Common myeloid progenitor, CD34-positive (primary cell): ENCODE measurements around the gene FAM53B. TPM values are rescaled to one million over a fixed set of nuclear protein-coding genes. Genes with fewer than 3 reads are reported as not detected.
"Not testable (repeated sequence)": the region's sequence is repeated elsewhere in the genome, so short reads cannot be mapped to it uniquely, and the experiment has no call there.

Source experiments
- CTCF ChIA-PET: fragments of 350-600 bp; sonication (Branson Sonifier 250); formaldehyde crosslinking; loops from one replicate; lab custom pipeline; 2021; ENCODE audit warnings: antibody characterized with exemption; lab: Charles Lee
- POLR2A ChIA-PET: fragments of 350-600 bp; sonication (Branson Sonifier 250); formaldehyde crosslinking; loops from one replicate; lab custom pipeline; 2021; ENCODE audit warnings: antibody characterized with exemption; lab: Charles Lee
- DNase-seq, 3 donors: peaks; one replicate each; pipeline versions ENCODE4 v3.0.0 to v3.0.0-alpha.2; 2013
- H3K27ac ChIP-seq, 2 experiments: 1 replicate in 1 of 2; 2 replicates in 1 of 2; pipeline ENCODE4 v1.7.0; 2013; ENCODE audit warnings: inconsistent platforms in 2 of 2, low read length in 2 of 2, mild to moderate bottlenecking in 2 of 2, low read depth in 1 of 2, moderate library complexity in 1 of 2; ENCODE audit not compliant: severe bottlenecking in 2 of 2, insufficient read depth in 1 of 2, poor library complexity in 1 of 2
- H3K27me3 ChIP-seq, 5 experiments: replicated peaks in 2 of 5; 1 replicate in 3 of 5; 2 replicates in 2 of 5; pipeline versions ENCODE4 v1.6.1 to v1.7.0; 2013; ENCODE audit warnings: low read length in 4 of 5, mild to moderate bottlenecking in 2 of 5, moderate library complexity in 2 of 5, inconsistent platforms in 1 of 5; ENCODE audit not compliant: insufficient read depth in 5 of 5, control insufficient read depth in 4 of 5
- H3K36me3 ChIP-seq, 4 experiments: 1 replicate in 2 of 4; 2 replicates in 2 of 4; pipeline versions ENCODE4 v1.6.1 to v1.7.0; 2013; ENCODE audit warnings: low read length in 3 of 4, control low read depth in 1 of 4, mild to moderate bottlenecking in 1 of 4; ENCODE audit not compliant: control insufficient read depth in 4 of 4, insufficient read depth in 4 of 4
- H3K4me1 ChIP-seq, 4 experiments: 1 replicate in 3 of 4; 2 replicates in 1 of 4; pipeline versions ENCODE4 v1.6.1 to v1.7.1; 2013; ENCODE audit warnings: low read length in 3 of 4, mild to moderate bottlenecking in 3 of 4, control low read depth in 1 of 4, inconsistent platforms in 1 of 4, moderate library complexity in 1 of 4; ENCODE audit not compliant: control insufficient read depth in 4 of 4, insufficient read depth in 4 of 4; ENCODE audit errors: control extremely low read depth in 1 of 4
- H3K4me3 ChIP-seq, 7 experiments: 1 replicate in 4 of 7; 2 replicates in 3 of 7; pipeline versions ENCODE4 v1.5.1 to v1.7.0; 2013; ENCODE audit warnings: mild to moderate bottlenecking in 7 of 7, low read length in 6 of 7, moderate library complexity in 6 of 7, inconsistent platforms in 2 of 7, low read depth in 2 of 7, control low read depth in 1 of 7; ENCODE audit not compliant: insufficient read depth in 4 of 7, control insufficient read depth in 1 of 7; ENCODE audit errors: extremely low read depth in 1 of 7
- H3K9me3 ChIP-seq, 5 experiments: 1 replicate in 4 of 5; 2 replicates in 1 of 5; pipeline versions ENCODE4 v1.6.1 to v1.7.1; 2013; ENCODE audit warnings: low read length in 4 of 5, mild to moderate bottlenecking in 2 of 5, inconsistent platforms in 1 of 5, low read depth in 1 of 5, moderate library complexity in 1 of 5; ENCODE audit not compliant: control insufficient read depth in 4 of 5, insufficient read depth in 2 of 5; ENCODE audit errors: control extremely low read depth in 1 of 5
- WGBS: methylation state at CpG from one replicate; pipeline ENCODE4 v1.1.5; 2013; ENCODE audit not compliant: insufficient coverage; 5-methylcytosine and 5-hydroxymethylcytosine counted together
- polyA plus RNA-seq: library from polyadenylated mRNA; unstranded; fragments of 120-200 nt; gene quantifications from one replicate; pipeline ENCODE4 v1.2.1, GENCODE V29; 2013

Gene FAM53B, protein sequence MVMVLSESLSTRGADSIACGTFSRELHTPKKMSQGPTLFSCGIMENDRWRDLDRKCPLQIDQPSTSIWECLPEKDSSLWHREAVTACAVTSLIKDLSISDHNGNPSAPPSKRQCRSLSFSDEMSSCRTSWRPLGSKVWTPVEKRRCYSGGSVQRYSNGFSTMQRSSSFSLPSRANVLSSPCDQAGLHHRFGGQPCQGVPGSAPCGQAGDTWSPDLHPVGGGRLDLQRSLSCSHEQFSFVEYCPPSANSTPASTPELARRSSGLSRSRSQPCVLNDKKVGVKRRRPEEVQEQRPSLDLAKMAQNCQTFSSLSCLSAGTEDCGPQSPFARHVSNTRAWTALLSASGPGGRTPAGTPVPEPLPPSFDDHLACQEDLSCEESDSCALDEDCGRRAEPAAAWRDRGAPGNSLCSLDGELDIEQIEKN
- polyA plus RNA-seq = 12.5 TPM

DNA sequence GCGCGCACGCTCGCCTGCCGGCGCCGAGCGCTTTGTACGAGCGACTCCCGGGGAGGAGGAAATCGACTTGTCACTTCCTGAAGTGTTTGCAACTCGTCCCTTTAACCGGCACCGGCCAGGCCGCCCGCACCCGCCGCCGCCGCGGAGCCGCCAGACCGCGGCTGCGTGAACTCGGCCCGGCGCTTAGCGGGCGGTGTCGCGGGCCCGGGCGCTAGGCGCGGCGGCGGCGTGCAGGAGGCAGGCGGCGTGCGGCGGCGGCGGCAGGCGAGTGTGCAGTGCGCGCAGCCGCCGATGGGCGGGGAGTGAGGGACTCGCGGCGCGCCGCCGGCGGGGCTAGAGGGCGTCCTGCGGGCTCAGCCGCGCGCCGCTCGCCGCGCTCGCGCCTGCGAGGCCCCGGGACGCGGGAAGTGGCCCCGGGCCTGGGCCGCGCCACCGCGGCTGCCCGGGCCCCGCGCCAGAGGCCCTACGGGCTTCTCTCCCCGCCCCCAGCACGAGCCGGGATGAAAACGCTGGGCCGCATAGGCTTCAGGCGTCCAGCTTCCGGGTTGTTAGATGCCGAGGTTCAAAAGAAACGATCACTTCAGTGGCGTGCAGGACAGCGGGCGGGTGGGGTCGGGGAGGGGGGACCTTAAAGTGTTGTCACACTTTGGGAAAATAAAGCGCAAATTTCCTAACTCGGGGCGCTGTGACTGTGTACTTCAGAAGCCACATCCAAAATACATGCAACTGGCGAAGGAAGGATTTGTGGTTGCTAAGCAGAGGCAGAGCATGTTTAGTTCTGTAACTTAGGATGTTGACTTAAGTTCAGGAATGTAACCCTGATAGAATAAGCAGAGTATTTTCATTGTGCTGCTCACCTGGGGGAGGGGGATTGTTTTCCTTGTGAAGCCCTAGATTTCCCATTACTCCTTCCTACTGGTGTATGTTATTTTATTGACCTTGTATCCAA, at the start of gene FAM53B:
Gene FAM53B, minus strand, starts transcription at position 277 of the 949 bp plus-strand sequence. CDS start 37,665 bp downstream, outside the sequence.
- under 1% methylated on average over 87 of the region's 100 CpGs for WGBS
- peaks cover 0 to 7% (median 5%) of the 10 kb centered on the region in 4 experiments for H3K36me3 ChIP-seq
- no peaks in the 10 kb centered on the region for H3K27me3 ChIP-seq
- peak within 1 kb of the TSS; percentile 64 to 86 (median 77) for H3K4me3 ChIP-seq
- ChIA-PET CTCF (interaction anchor here (0.8 to 6.0 kb wide), 22 partner anchors 12 to 219 kb away, joined by 3 to 112 read pairs (median 4); no protein-coding TSS in a partner anchor), POLR2A (no interaction called here)
- peak within 1 kb of the TSS in 1 of 2 experiments; percentile 62 for H3K27ac ChIP-seq
- peaks cover 17 to 48% (median 43%) of the 10 kb centered on the region in 4 experiments for H3K4me1 ChIP-seq
- no peaks in the 10 kb centered on the region for H3K9me3 ChIP-seq
- peak; percentile 70 to 89 (median 79) for DNase-seq

DNA sequence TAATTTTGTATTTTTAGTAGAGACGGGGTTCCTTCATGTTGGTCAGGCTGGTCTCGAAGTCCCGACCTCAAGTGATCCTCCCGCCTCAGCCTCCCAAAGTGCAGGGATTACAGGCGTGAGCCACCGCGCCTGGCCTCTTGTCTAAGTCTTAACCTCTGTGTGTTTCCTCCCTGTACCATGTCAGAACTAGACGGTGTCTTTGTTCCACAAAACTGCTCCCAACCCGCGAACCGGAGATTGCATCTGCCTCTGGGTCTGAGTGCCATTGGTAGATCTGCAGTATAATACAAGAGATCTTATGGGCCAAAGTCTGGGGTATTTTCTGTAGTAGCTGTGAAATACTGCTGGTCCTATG, 48.8 kb upstream of the FAM53B start:
- no peak overlapping the region for H3K27ac ChIP-seq
- peaks cover 2 to 14% (median 9%) of the 10 kb centered on the region in 4 experiments for H3K4me1 ChIP-seq
- WGBS = 94% methylated on average over 11 of the region's 11 CpGs
- H3K36me3 ChIP-seq = peaks cover 0 to 8% (median 5%) of the 10 kb centered on the region in 4 experiments
- H3K4me3 ChIP-seq = peak overlapping the region in 3 of 7 experiments; percentile 89 to 99 (median 94)
- ChIA-PET CTCF (no interaction called here), POLR2A (no interaction called here)
- no peaks in the 10 kb centered on the region for H3K27me3 ChIP-seq
- DNase-seq = no peak
- no peaks in the 10 kb centered on the region for H3K9me3 ChIP-seq

- CTCF ChIA-PET = interaction anchor here (0.7 to 1.2 kb wide), 6 partner anchors 8 to 50 kb away, joined by 3 to 4 read pairs (median 3); partner anchors contain the start of gene ABRAXAS2
- WGBS = under 1% methylated on average over 62 of the region's 79 CpGs
- no peaks in the 10 kb centered on the region for H3K27me3 ChIP-seq
Observed at GRCh38 chr10:124791547-124792348, 47.6 kb upstream of the FAM53B start, which contains the start of gene EEF1AKMT2. EEF1AKMT2 (minus strand) TSS chr10:124791887; CDS start chr10:124791833, 54 bp downstream.

DNA sequence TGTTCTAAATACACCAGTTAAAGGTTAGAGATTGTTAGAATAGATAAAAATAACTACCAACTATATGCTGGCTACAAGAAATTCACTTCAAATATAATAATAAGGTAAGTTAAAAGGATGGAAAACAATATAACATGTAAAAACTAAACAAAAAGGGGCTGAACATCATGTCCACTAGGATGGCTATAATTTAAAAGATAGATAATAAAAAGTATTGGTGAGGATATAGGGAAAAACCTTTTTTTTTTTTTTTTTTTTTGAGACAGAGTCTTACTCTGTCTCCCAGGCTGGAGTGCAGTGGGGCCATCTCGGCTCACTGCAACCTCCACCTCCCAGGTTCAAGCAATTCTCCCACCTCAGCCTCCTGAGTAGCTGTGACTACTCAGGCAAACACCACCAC, 38.7 kb upstream of the FAM53B start:
- WGBS = 100% methylated on average over 1 of the region's 1 CpG
- H3K36me3 ChIP-seq = peaks cover 10 to 31% (median 16%) of the 10 kb centered on the region in 4 experiments
- not testable (repeated sequence) for H3K27me3 ChIP-seq, H3K27ac ChIP-seq, H3K9me3 ChIP-seq, DNase-seq, H3K4me3 ChIP-seq, H3K4me1 ChIP-seq
- POLR2A ChIA-PET = interaction anchor here (1.0 kb wide), 1 partner anchor 9 kb away, joined by 3 read pairs; the partner anchor contains the start of gene EEF1AKMT2
- CTCF ChIA-PET = interaction anchor here (0.8 kb wide), 1 partner anchor 41 kb away, joined by 4 read pairs; no protein-coding TSS in a partner anchor

More at GRCh38 chr10:124791547-124792348, 47.6 kb upstream of the FAM53B start, which contains the start of gene EEF1AKMT2:
- Histone ChIP-seq H3K9me3 (no peaks in the 10 kb centered on the region), H3K4me1 (peaks cover 2 to 14% (median 9%) of the 10 kb centered on the region in 4 experiments), H3K27ac (peak within 1 kb of the TSS; percentile 89 to 95), H3K4me3 (peak within 1 kb of the TSS; percentile 77 to 99 (median 91)), H3K36me3 (peaks cover 0 to 15% (median 5%) of the 10 kb centered on the region in 4 experiments)
- peak; percentile 90 to 93 (median 93) for DNase-seq
- POLR2A ChIA-PET = interaction anchor here (0.6 to 1.4 kb wide), 5 partner anchors 8 to 282 kb away, joined by 3 to 4 read pairs (median 3); partner anchors contain the start of gene ABRAXAS2

- CTCF ChIA-PET = interaction anchor here (1.2 kb wide), 1 partner anchor 113 kb away, joined by 3 read pairs; no protein-coding TSS in a partner anchor
- Histone ChIP-seq H3K36me3 (peaks cover 6 to 48% (median 22%) of the 10 kb centered on the region in 4 experiments), H3K4me3 (no peak overlapping the region), H3K27ac (no peak overlapping the region), H3K4me1 (no peaks in the 10 kb centered on the region), H3K27me3 (no peaks in the 10 kb centered on the region), H3K9me3 (peaks cover 0 to 8% (median 0%) of the 10 kb centered on the region in 5 experiments)
- POLR2A ChIA-PET = no interaction called here
- 100% methylated on average over 1 of the region's 2 CpGs for WGBS
- DNase-seq = no peak
Observed at GRCh38 chr10:124768791-124769190, 24.6 kb upstream of the FAM53B start.

- DNase-seq = no peak
- Histone ChIP-seq H3K27ac (no peak overlapping the region), H3K9me3 (no peaks in the 10 kb centered on the region), H3K27me3 (no peaks in the 10 kb centered on the region), H3K4me1 (no peaks in the 10 kb centered on the region), H3K36me3 (peaks cover 13 to 40% (median 15%) of the 10 kb centered on the region in 4 experiments), H3K4me3 (no peak overlapping the region)
- CTCF ChIA-PET = interaction anchor here (0.5 kb wide), 1 partner anchor 15 kb away, joined by 4 read pairs; no protein-coding TSS in a partner anchor
- POLR2A ChIA-PET = no interaction called here
- 95% methylated on average over 2 of the region's 2 CpGs for WGBS
Observed at GRCh38 chr10:124765256-124765655, 21.1 kb upstream of the FAM53B start.
